SIG-M5 (cell line): Measurements from ENCODE around the gene SLC35A3.
"Not testable (repeated sequence)": the region's sequence is repeated elsewhere in the genome, so short reads cannot be mapped to it uniquely, and the experiment has no call there.

Source experiments
- DNase-seq: peaks from one replicate; lab custom pipeline; 2025; lab: John Stamatoyannopoulos, UW

The SLC35A3 gene

DNA sequence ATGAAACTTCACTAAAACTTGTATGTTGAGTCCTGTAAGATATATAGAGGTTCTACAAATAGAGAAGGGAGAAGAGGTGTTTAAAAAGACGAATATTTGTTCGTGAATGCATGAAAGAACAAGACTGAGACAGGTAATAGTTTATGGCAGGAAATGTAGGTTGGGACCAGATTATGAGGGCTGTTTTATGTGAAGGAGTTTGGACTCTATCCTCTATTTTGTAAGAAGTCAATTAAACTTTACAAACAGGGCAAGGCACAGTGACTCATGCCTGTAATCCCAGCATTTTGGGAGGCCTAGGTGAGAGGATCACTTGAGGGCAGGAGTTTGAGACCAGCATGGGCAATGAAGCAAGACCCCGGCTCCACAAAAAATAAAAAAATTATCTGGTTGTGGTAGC lies 5.7 kb downstream of the SLC35A3 start:
- no peak for DNase-seq

DNA sequence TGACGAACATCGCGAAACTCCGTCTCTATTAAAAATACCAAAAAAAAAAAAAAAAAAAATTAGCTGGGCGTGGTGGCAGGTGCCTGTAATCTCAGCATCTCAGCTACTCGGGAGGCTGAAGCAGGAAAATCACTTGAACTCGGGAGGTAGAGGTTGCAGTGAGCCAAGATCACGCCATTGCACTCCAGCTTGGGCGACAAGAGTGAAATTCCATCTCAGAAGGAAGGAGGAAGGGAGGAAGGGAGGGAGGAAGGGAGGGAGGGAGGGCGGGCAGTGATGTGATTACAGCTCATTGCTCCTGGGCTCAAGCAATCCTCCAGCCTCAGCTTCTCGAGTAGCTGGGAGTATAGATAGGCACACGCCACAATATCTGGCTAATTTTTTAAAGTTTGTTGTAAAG lies 7.5 kb downstream of the SLC35A3 start:
- DNase-seq = not testable (repeated sequence)

DNA sequence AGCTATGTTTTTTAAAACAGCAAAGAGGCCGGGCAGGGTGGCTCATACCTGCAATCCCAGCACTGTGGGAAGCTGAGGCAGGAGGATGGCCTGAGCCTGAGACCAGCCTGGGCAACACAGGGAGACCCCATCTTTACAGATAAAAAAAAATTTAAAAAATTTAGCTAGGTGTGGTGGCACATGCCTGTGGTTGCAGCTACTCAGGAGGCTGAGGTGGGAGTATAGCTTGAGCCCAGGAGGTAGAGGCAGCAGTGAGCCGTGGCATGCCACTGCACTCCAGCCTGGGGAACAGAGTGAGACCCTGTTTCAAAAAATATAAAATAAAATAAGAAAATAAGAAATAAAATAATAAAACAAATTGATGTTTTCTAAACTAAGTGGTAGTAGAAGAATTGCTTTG lies 8.4 kb downstream of the SLC35A3 start:
- no peak for DNase-seq

DNA sequence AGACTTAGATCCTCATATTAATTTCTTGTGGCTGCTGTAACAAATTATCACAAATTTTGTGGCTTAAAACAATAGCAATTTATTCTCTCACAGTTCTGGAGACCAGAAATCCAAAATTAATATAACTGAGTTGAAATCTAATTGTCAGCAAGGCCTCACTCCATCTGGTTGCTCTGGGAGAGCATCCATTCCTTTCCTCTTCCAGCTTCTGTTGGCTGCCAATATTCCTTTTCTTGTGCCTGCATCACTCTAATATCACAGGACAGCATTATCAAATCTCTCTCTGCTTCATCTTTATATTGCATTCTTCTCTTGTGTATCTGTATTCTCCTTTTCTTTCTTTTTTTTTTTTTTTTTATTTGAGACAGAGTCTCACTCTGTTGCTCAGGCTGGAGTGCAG lies 9.3 kb downstream of the SLC35A3 start:
- no peak for DNase-seq

DNA sequence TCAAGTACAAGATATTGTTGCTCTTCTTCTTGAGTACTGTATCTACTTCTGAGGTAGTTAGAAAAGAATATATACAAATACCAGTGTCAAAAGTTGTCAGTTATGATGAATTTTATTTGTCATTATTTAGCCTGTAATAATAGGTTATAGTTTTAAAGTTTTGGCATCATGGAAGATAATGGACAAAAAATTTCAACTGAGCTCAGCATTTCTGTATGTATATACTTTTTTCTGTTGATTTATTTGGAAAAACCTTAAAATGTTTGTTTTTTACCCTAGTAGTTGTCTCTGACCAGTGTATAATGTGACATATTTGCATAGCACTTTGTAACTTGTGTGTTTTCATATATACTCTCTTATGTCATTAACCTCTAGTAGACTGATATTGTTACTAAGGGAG lies 11.1 kb downstream of the SLC35A3 start:
- DNase-seq = no peak

DNA sequence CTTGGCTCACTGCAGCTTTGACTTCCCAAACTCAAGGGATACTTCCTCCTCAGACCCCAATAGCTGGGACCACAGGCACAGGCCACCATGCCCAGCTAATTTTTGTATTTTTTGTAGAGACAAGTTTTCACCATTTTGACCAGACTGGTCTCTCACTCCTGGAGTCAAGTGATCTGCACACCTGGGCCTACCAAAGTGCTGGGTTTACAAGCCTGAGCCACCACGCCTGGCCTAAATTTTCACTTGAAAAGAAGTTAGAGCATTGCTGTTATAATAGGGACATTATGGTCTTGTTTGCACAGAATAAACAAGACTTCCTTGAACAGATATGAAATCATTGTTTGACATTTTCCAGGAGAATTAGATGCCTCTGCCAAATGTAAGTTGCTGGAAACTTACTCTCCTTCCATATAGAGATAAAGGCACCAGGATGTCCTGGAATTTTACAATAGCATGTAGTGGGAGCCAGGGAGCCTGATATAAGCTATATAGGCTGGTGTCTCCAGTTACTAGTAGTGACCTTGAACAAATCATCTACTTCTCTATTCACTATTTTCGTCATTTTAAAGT lies 16.9 kb downstream of the SLC35A3 start:
- DNase-seq = no peak

DNA sequence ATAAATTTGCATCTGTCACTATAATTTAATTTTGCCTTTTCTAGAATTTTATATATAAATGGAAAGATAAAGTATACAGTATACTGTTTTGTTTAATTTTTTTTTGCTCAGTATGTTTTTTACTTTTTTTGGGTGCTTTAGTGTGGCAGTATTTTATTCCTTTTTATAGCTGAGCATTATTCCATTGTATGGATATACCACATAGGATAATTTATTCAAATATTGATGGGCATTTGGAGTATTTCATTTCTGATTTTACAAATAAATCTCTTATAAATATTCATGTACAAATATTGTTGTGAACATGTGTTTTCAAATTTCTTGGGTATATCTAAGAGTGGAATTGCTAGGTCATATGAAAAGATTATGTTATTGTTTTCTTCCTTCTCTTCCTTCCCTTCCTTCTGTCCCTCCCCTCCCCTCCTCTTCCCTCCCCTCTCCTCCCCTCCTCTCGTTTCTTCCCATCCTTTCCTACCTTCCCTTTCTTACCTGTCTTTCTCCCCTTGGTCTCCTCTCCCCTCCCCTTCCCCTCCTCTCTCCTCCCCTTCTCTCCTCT lies 18.5 kb downstream of the SLC35A3 start:
- DNase-seq = no peak

DNA sequence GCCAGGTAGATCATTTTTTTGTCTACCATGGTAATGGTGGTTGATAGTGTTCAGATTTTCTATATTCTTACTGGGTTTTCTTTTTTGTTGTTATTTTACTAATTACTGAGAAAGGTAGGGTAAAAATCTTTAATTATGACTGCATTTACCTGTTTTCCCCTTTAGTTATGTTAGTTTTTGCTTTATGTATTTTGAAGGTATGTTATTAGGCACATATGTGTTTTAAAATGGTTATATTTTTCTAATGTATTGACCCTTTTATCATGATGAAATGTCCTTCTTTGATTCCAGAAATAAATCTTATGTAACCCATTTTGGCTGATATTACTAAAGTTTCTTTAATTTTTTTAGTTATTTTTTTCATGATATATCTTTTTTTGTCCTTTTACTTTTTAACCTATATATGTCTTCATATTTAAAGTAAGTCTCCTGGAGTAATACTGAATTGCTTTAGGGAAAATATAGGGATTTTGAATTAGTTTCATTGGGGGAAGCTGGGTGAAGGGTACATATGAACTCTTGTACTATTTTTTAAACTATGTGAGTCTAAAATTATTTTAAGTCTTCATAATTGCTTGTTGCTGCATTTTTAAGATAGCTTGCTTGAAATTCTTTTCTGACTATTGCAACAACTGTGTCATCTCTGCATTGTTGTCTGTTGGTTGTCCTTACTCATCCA lies 22.4 kb downstream of the SLC35A3 start:
- DNase-seq = no peak

DNA sequence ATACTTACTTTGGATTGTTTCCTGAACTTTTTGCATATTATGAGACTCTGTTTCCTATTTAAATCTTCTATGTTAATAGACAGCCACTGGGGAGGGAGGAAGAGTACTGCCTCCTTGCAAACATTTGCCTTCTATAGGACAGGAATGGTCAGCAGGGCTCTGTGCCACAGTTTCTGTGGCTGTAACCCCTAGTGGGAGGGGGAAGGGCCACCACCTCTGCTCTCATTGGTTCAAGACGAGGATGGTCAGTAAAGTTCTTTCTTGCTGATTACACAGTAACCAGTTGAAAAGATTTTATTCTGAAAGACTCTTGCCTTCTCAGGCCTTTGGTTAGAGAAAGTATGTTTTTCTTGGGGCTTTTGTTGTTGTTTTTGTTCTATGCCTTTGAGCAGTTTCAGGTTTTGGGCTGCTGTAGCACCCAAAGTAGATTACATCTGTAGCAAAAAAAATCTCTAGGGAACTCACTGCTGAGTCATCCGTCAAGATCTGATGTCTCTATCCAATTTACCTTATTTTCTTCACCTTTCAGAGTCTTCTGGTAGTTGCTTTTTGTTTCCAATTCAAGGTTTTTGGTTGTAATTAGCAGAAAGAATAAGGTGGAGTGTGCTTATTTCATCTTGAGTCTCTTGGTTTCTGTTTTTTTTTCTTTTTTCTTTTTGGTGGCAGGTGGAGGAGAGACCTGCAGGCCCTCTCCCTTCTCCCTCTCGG lies 23.1 kb downstream of the SLC35A3 start:
- no peak for DNase-seq

DNA sequence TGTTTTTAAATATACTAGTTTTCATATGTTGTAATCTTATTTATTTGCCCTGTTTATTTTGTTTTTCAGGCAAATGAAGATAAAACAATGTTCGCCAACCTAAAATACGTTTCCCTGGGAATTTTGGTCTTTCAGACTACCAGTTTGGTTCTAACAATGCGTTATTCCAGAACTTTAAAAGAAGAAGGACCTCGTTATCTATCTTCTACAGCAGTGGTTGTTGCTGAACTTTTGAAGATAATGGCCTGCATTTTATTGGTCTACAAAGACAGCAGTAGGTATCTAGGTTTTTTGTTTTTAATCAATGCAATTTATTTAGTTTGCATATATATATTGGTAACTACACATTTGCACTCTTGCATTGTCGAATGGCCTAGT lies 23.7 kb downstream of the SLC35A3 start:
- no peak for DNase-seq

DNA sequence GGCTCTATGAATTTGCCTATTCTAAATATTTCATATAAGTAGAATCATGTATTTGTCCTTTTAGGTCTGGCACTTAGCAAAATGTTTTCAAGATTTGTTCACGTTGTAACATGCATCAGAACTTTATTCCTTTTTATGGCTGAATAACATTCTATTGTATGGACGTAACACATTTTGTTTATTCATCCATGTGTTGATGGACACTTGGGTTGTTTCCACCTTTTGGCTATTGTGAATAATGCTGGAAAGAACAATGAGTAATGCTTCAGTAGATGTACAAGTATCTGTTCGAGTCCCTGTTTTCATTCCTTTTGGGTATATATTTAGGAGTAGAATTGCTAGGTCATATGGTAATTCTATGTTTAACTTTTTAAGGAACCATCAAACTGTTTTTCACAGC lies 24.7 kb downstream of the SLC35A3 start:
- no peak for DNase-seq

DNA sequence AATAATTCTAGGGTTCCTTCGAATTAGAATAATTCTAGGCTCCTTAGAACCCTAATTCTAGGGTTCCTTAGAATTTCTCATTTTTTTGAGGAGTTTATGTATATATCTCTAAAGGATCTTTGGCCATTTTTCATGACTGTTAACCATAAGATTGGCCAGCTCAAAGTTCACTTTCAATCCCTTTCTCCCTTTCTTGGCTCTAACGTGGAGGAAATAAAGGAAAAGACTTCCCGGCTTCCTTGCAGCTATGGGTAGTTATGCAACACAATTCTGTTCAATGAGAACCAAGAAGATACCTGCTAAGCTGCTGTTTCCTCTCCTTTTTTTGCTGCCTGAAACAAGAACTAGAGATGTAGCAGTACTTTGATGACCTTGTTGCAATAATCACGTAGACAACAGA lies 27.2 kb downstream of the SLC35A3 start:
- DNase-seq = no peak

DNA sequence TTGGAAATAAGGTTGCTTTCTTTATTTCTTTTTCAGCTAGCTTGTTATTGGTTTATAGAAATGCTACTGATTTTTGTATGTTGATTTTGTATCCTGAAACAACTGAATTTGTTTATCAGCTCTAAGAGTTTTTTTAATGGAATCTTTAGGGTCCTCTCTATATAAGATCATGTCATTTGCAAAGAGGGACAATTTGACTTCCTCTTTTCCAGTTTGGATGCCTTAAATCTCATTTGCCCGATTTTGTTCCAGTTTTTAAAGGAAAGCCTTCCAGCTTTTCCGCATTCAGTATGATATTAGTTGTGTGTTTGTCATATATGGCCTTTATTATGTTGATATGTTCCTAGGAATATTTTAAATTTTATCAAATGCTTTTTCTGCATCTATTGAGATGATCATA lies 31.7 kb downstream of the SLC35A3 start:
- no peak for DNase-seq

DNA sequence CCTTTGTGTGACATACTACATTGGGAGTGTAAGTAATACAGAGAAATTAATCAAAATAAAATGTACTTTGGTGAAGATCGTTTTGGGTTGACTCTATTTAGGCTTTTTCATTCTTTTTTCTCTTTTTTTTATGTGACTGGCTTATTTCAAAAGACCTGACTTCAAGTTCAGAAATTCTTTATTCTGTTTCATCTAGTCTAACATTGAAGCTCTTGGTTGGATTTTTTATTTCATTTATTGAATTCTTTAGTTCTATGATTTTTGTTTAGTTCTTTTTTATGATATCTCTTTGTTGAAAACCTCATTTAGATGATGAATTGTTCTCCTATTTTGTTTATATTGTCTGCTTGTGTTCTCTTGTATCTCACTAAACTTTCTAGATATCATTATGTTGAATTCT lies 35.6 kb downstream of the SLC35A3 start:
- DNase-seq = no peak

DNA sequence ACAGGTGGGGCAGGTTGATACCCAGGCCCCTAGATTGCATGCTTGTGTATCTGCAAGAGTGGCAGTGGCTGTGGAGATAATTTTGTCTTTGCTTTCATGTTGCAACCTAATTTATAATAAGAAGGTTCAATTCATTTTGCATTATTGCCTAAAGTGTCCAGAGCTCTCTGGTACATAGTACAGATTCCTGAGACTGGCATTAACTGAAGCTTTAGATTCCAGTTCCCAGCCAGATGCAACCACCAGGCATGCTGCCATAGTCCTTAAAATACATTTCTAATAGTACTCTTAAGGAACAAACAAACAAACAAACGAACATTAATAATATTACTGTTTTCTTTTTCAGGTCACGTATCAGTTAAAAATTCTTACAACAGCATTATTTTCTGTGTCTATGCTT lies 36.9 kb downstream of the SLC35A3 start:
- no peak for DNase-seq

DNA sequence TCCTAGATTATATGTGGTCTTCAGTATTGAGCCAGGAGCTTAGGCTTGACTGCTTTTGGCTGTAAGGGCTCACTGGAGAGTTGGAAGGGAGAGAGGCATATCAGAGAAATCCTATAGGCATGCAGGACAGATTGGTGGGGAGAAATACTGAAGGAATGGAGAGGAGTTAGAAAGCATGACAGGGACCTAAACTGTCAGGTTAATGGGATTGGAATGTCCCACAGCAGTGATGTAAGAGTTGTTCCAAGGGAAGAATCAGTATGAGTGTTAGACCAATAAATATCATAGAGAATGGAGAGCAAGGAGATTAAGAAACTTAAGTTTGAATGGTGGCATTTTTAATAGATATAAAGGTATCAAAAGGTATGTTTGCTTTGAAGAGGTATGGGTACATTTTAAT lies 39.7 kb downstream of the SLC35A3 start:
- DNase-seq = no peak

DNA sequence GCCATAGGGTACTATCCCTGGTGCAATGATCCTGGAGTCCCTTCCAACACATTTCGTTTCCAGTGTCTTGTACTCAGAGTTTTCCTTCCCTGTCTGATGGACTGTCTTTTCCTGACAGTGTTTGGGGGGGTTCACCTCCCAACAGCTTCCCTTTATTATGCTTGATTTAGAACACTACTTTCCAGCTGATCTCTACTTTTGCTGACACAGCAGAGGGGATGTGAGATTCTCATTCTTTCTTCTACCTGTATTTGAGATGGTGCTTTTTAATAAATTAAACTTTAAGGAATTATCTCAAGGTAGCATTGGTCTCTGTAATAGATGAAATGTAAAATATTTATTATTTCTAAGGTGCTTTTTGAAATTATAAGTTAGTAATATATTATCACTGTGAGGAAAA lies 41.0 kb downstream of the SLC35A3 start:
- DNase-seq = no peak

DNA sequence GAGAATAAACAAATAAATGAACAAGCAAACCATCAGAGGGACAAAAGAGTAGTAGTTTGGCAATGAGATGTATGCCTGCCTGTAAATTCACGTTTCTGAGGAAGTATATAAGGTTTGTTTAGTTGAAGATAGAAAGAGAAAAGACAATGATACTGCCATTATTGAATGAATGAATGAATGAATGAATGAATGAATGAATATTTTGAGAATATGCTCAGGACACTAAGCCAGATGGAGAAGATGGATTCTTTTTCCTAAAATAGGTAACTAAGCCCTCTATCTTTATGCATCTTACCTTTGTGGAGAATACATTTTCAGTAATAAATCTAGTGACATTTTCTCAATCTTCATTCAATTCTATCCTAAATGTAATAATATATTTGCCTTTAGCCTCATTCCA lies 49.4 kb downstream of the SLC35A3 start:
- no peak for DNase-seq

DNA sequence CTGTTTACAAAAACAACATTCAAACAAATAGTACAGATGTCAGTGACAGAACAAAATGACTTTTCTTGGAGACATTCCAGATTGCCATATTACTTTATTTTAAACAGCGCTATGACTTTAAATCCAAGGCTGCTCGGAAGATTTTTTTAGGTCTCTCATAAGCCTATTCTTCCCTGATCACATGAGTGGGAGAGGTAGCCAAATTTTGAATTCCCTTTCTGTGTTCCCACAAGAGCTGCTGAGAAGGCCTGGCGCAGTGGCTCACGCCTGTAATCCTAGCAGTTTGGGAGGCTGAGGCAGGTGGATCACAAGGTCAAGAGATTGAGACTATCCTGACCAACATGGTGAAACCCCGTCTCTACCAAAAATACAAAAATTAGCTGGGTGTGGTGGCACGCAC lies 53.7 kb downstream of the SLC35A3 start:
- no peak for DNase-seq

DNA sequence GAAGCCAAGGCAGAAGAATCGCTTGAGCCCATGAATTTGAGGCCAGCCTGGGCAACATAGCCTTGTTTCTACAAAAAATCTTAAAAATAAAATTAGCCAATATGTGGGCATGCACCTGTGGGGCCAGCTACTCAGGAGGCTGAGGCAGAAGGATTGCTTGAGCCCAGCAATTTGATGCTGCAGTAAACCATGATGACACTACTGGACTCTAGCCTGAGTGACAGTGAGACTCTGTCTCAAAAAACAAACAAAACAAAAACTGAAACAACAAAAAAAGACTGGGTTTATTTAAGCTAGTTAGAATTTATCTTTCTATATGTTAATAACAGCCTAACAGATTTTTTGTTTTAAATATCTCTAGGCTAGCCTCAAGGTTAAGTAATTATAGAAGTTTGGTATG lies 57.4 kb downstream of the SLC35A3 start:
- no peak for DNase-seq

DNA sequence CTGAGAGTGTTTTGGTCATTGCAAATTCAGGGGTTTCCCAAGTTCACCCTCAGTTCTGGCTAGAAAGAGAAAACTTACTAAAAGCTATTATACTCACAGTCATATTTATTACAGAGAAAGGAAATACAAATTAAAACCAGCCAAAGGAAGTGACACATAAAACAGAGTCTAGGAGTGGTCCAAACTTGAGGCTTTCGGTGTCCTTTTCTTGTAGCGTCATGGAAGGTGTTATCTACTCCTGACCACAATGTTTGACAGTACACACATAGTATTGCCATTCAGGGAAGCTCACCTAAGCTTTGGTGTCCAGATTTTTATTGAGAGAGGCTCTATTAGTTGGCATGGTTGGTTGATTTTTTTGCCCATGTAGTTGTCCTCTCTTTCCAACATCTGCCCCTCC lies 59.0 kb downstream of the SLC35A3 start:
- DNase-seq = no peak

DNA sequence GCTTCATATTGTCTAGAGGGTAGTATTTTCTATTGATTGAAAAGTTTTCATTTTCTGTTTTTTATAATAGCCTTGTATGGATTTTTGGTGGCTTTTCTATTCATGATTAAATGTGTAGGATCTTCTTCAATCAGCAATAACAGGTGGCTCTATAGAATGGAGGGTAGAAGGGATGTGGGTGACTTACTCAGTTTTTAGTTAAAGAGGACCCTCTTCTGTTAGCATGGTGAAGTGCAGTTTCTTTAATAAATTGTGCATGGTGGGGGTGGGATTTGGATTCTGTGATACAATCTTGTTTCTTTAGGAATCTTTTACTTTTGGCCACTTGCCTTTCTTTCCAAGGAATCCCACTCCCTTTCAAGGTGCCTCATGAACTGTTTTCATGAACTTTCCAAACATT lies 64.7 kb downstream of the SLC35A3 start:
- no peak for DNase-seq

DNA sequence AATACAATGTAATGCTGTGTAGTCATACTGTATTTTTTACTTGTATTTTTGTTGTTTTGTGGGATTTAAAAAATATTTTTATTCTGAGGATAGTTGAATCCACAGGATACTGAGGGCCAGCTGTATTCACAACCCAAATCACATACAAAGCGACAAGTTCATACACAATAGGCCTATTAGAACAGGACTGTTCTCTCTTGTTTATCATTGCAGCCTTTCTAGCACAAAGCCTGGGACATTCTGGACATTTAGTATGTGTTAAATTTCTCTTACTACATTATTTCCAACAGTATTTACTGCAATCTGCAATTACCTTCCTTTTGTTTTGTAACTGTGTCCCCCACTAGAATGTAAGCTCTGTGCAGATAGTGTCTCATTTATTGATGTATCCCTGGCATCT lies 65.4 kb downstream of the SLC35A3 start:
- DNase-seq = no peak
